ENCODE data around the gene NLRP3.

GRCh38 chr1:247482747-247483146 is 66.8 kb downstream of the NLRP3 start:
- TF ChIP-seq CTCF (IDR thresholded peaks at IDR 0.05), result no peak
- no peak for TF ChIP-seq EZH2 (IDR thresholded peaks at IDR 0.05; ENCODE audit: borderline replicate concordance, insufficient read depth, low read depth, low read length, poor library complexity, severe bottlenecking)
